T-cell (primary cell): Measurements from ENCODE around the gene INPP4B. TPM values are rescaled to one million over a fixed set of nuclear protein-coding genes. Genes with fewer than 3 reads are reported as not detected.

Experiments used
- ATAC-seq, 4 experiments: fragments of 200-7000 bp in 3 of 4; fragments of 150-1000 bp in 1 of 4; cut with Tn5 transposase; replicated peaks in 1 of 4; 1 replicate in 3 of 4; 2 replicates in 1 of 4; pipeline ENCODE4 v1.10.0; 2021; ENCODE audit warnings: moderate library complexity in 3 of 4, mild to moderate bottlenecking in 2 of 4, moderate number of reproducible peaks in 1 of 4
- CTCF ChIA-PET, 2 donors: fragments of 300-600 bp; sonication (Branson Sonifier 250); formaldehyde crosslinking; loops; one replicate each; lab custom pipeline; 2022; ENCODE audit warnings: antibody characterized with exemption in 2 of 2; lab: Charles Lee
- POLR2A ChIA-PET, 2 donors: fragments of 300-600 bp; sonication (Branson Sonifier 250); formaldehyde crosslinking; loops; one replicate each; lab custom pipeline; 2022; ENCODE audit warnings: antibody characterized with exemption in 2 of 2; lab: Charles Lee
- DNase-seq, 35 experiments: peaks; one replicate each; pipeline versions ENCODE4 v3.0.0 to v3.0.0-alpha.2; 2013 to 2023
- H3K27ac ChIP-seq: one replicate; pipeline ENCODE4 v1.5.1; 2013; ENCODE audit warnings: low read length
- H3K27me3 ChIP-seq, 2 experiments: replicated peaks in 1 of 2; 1 replicate in 1 of 2; 2 replicates in 1 of 2; pipeline versions ENCODE4 v1.6.1 to v1.7.0; 2013; ENCODE audit warnings: low read length in 1 of 2, mixed read lengths in 1 of 2; ENCODE audit not compliant: control insufficient read depth in 2 of 2, insufficient read depth in 2 of 2; ENCODE audit errors: extremely low read depth in 1 of 2
- H3K36me3 ChIP-seq, 2 donors: 1 replicate in 1 of 2; 2 replicates in 1 of 2; pipeline versions ENCODE4 v1.6.1 to v1.7.0; 2013; ENCODE audit warnings: low read length in 1 of 2; ENCODE audit not compliant: control insufficient read depth in 2 of 2, insufficient read depth in 1 of 2; ENCODE audit errors: extremely low read depth in 1 of 2
- H3K4me1 ChIP-seq, 2 experiments: 1 replicate in 1 of 2; 2 replicates in 1 of 2; pipeline versions ENCODE4 v1.6.1 to v1.7.0; 2013; ENCODE audit warnings: low read length in 2 of 2, mixed read lengths in 1 of 2; ENCODE audit not compliant: insufficient read depth in 2 of 2, control insufficient read depth in 1 of 2; ENCODE audit errors: extremely low read depth in 1 of 2
- H3K4me3 ChIP-seq, 2 donors: 1 replicate in 1 of 2; 2 replicates in 1 of 2; pipeline versions ENCODE4 v1.5.1 to v1.7.0; 2013; ENCODE audit warnings: mild to moderate bottlenecking in 2 of 2, low read length in 1 of 2, moderate library complexity in 1 of 2; ENCODE audit not compliant: control insufficient read depth in 1 of 2; ENCODE audit errors: extremely low read depth in 1 of 2
- H3K9me3 ChIP-seq: 2 replicates; pipeline ENCODE4 v1.7.0; 2013
- H3K27ac Mint-ChIP-seq, 2 donors: one replicate each; pipeline ENCODE4 v1.8.0; 2020 to 2021; ENCODE audit warnings: mild to moderate bottlenecking in 2 of 2, mixed read lengths in 2 of 2
- H3K27me3 Mint-ChIP-seq, 2 donors: one replicate each; pipeline ENCODE4 v1.8.0; 2021 to 2022; ENCODE audit warnings: mixed read lengths in 2 of 2
- H3K36me3 Mint-ChIP-seq: one replicate; pipeline ENCODE4 v1.8.0; 2021; ENCODE audit warnings: mixed read lengths
- H3K4me1 Mint-ChIP-seq, 3 donors: one replicate each; pipeline ENCODE4 v1.8.0; 2020 to 2022; ENCODE audit warnings: mixed read lengths in 3 of 3, mild to moderate bottlenecking in 1 of 3
- H3K4me3 Mint-ChIP-seq, 3 donors: one replicate each; pipeline ENCODE4 v1.8.0; 2020 to 2022; ENCODE audit warnings: mild to moderate bottlenecking in 3 of 3, mixed read lengths in 3 of 3, moderate library complexity in 3 of 3
- H3K9me3 Mint-ChIP-seq, 3 donors: one replicate each; pipeline ENCODE4 v1.8.0; 2020 to 2022; ENCODE audit warnings: mixed read lengths in 3 of 3
- WGBS: methylation state at CpG from one replicate; pipeline ENCODE4 v1.1.5; 2013; ENCODE audit warnings: missing lambda C conversion rate; ENCODE audit not compliant: insufficient coverage; 5-methylcytosine and 5-hydroxymethylcytosine counted together
- total RNA-seq, 35 experiments: library from RNA in 6 of 35; stranded (reverse) in 6 of 35; fragments of 120-200 nt in 1 of 35; gene quantifications; one replicate each; pipeline versions ENCODE4 v1.2.1 to v1.2.4 and lab custom pipeline; 2013 to 2026

INPP4B gene
- total RNA-seq, 5 donors from 2014 or later (not counting 1 experiment from before 2014, with no cell fraction given), result 47.4 to 99.7 (median 71.3) TPM

DNA sequence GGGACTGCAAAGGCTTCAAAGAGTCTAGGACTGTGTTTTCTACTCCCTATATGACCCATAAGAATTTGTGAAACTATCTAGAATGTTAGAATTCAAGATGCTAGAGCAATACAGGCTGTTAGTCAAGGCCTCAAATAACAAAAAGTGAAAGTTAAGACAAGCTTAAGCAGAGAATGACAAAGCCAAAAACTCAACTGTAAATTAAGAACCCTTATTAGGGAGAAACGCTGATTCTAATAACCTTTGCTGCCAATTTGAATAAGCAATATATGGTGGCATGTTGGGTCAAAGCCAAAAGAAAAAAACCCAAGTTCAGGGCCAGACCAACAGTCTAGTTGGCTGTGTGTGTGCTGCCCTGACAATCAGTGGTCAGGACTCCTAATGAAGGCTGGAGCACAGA lies 160.0 kb downstream of the INPP4B start:
- no peak overlapping the region for H3K27ac ChIP-seq
- no peaks in the 10 kb centered on the region for H3K27me3 ChIP-seq
- ATAC-seq (no peak), DNase-seq (no peak)
- ChIA-PET POLR2A (interaction anchor here in 1 of 2 donors (0.6 kb wide), 1 partner anchor 10 kb away, joined by 3 read pairs; no protein-coding TSS in a partner anchor), CTCF (no interaction called here)
- no peaks in the 10 kb centered on the region for H3K36me3 ChIP-seq
- no peaks in the 10 kb centered on the region for H3K27me3 Mint-ChIP-seq
- H3K36me3 Mint-ChIP-seq, result peaks cover 27% of the 10 kb centered on the region
- no peak overlapping the region for H3K27ac Mint-ChIP-seq
- H3K9me3 ChIP-seq, result no peaks in the 10 kb centered on the region
- no CpG with 5 or more reads among the region's 1 CpG for WGBS
- H3K4me1 Mint-ChIP-seq, result peaks cover 9 to 22% (median 17%) of the 10 kb centered on the region in 3 donors
- peaks cover 0 to 12% (median 3%) of the 10 kb centered on the region in 3 donors for H3K9me3 Mint-ChIP-seq
- H3K4me1 ChIP-seq, result no peaks in the 10 kb centered on the region
- H3K4me3 Mint-ChIP-seq, result no peak overlapping the region
- H3K4me3 ChIP-seq, result no peak overlapping the region

DNA sequence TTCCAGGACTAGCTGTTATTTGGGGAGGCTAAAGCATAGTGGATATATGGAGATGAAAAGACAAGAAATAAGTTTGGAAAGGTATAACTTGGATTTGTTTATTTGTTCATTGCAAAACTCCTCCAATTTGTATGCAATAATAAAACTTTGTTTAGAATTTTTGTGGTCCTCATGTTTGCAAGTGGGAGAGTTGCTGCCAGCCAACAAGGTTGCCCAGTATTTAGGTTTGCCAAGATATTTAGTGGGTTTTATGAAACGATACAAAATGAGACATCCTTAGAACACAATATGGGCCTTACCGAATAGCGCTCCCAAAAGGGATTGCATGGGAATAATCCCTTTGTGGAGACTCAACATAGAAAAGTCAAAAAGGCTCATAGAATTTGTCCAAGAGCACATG lies 162.1 kb downstream of the INPP4B start:
- Histone ChIP-seq H3K36me3 (no peaks in the 10 kb centered on the region), H3K4me3 (no peak overlapping the region), H3K9me3 (no peaks in the 10 kb centered on the region), H3K27ac (no peak overlapping the region), H3K27me3 (no peaks in the 10 kb centered on the region), H3K4me1 (no peaks in the 10 kb centered on the region)
- peaks cover 9 to 19% (median 13%) of the 10 kb centered on the region in 3 donors for H3K4me1 Mint-ChIP-seq
- WGBS, result 80% methylated on average over 1 of the region's 3 CpGs
- H3K9me3 Mint-ChIP-seq, result peaks cover 0 to 12% (median 3%) of the 10 kb centered on the region in 3 donors
- ChIA-PET CTCF (no interaction called here), POLR2A (no interaction called here)
- H3K27me3 Mint-ChIP-seq, result no peaks in the 10 kb centered on the region
- peaks cover 16% of the 10 kb centered on the region for H3K36me3 Mint-ChIP-seq
- DNase-seq (no peak), ATAC-seq (no peak)
- no peak overlapping the region for H3K27ac Mint-ChIP-seq
- H3K4me3 Mint-ChIP-seq, result no peak overlapping the region

DNA sequence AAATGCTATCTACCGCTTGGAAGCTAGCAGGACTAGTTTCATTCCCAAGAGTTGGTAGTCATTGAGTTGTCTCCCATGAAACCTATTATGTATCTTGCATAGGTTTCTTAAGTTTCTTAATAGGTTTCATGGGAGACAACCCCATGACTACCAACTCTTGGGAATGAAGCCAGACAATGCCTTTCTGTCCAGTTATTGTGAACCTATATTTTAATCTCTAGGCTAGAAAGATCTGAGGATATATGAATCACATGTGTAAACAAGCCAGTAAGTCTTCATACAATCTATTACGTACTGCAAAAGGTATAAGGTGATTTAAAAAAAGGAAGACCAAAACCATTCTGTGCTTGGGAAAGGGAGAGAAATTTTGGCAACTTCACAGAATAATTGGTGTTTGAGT lies 162.6 kb downstream of the INPP4B start:
- Mint-ChIP-seq H3K36me3 (peaks cover 16% of the 10 kb centered on the region), H3K9me3 (peaks cover 0 to 12% (median 3%) of the 10 kb centered on the region in 3 donors), H3K27ac (no peak overlapping the region), H3K4me1 (peaks cover 12 to 19% (median 14%) of the 10 kb centered on the region in 3 donors), H3K27me3 (no peaks in the 10 kb centered on the region), H3K4me3 (no peak overlapping the region)
- H3K9me3 ChIP-seq, result no peaks in the 10 kb centered on the region
- no peak for ATAC-seq
- no CpG with 5 or more reads among the region's 2 CpGs for WGBS
- no peaks in the 10 kb centered on the region for H3K27me3 ChIP-seq
- CTCF ChIA-PET, result no interaction called here
- POLR2A ChIA-PET, result no interaction called here
- H3K4me3 ChIP-seq, result no peak overlapping the region
- no peak for DNase-seq
- no peaks in the 10 kb centered on the region for H3K4me1 ChIP-seq
- H3K36me3 ChIP-seq, result no peaks in the 10 kb centered on the region
- H3K27ac ChIP-seq, result no peak overlapping the region

GRCh38 chr4:142671516-142671915 lies 174.6 kb downstream of the INPP4B start:
- no CpG with 5 or more reads among the region's 2 CpGs for WGBS
- POLR2A ChIA-PET, result no interaction called here
- no peaks in the 10 kb centered on the region for H3K4me1 ChIP-seq
- Mint-ChIP-seq H3K9me3 (peaks cover 30 to 62% (median 35%) of the 10 kb centered on the region in 3 donors), H3K36me3 (peaks cover 65% of the 10 kb centered on the region), H3K27me3 (no peaks in the 10 kb centered on the region), H3K4me3 (no peak overlapping the region), H3K27ac (no peak overlapping the region), H3K4me1 (peaks cover 0 to 15% (median 4%) of the 10 kb centered on the region in 3 donors)
- H3K36me3 ChIP-seq, result no peaks in the 10 kb centered on the region
- no peak overlapping the region for H3K4me3 ChIP-seq
- ATAC-seq, result no peak
- peaks cover 7% of the 10 kb centered on the region for H3K9me3 ChIP-seq
- no peak overlapping the region for H3K27ac ChIP-seq
- DNase-seq, result no peak
- CTCF ChIA-PET, result no interaction called here
- H3K27me3 ChIP-seq, result no peaks in the 10 kb centered on the region

GRCh38 chr4:142663828-142664227 lies 182.3 kb downstream of the INPP4B start:
- ChIA-PET POLR2A (no interaction called here), CTCF (no interaction called here)
- Mint-ChIP-seq H3K27ac (no peak overlapping the region), H3K27me3 (no peaks in the 10 kb centered on the region), H3K9me3 (peaks cover 9 to 46% (median 19%) of the 10 kb centered on the region in 3 donors), H3K36me3 (peaks cover 51% of the 10 kb centered on the region), H3K4me3 (no peak overlapping the region), H3K4me1 (no peaks in the 10 kb centered on the region)
- WGBS, result no CpG with 5 or more reads among the region's 1 CpG
- no peak overlapping the region for H3K4me3 ChIP-seq
- no peaks in the 10 kb centered on the region for H3K4me1 ChIP-seq
- H3K9me3 ChIP-seq, result peaks cover 5% of the 10 kb centered on the region
- DNase-seq (no peak), ATAC-seq (no peak)
- peaks cover 0 to 4% of the 10 kb centered on the region in 2 donors for H3K36me3 ChIP-seq
- H3K27me3 ChIP-seq, result no peaks in the 10 kb centered on the region
- H3K27ac ChIP-seq, result no peak overlapping the region

DNA sequence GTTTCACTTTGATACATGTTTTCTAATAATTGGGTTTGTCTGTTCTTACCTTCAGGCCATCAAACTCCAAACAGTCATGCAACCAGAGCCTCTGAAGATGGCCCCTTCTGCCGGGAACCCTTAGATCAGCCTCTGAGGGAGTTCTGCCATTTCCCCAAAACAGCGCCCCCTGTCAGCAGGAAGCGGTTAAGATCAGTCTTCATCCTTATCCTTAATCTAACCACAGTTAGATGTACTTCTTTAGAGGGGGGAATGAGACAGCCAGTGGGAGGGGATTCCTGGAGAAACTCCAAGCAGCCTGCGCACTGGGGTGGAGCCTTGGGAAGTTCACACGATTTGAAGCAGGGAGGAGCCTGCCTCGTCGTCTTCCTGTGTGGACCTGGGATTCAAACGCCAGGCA lies 185.4 kb downstream of the INPP4B start:
- Mint-ChIP-seq H3K36me3 (peaks cover 39% of the 10 kb centered on the region), H3K4me1 (no peaks in the 10 kb centered on the region), H3K27me3 (no peaks in the 10 kb centered on the region), H3K4me3 (no peak overlapping the region), H3K27ac (no peak overlapping the region), H3K9me3 (peaks cover 0 to 43% (median 21%) of the 10 kb centered on the region in 3 donors)
- ChIA-PET CTCF (no interaction called here), POLR2A (no interaction called here)
- ATAC-seq, result no peak
- Histone ChIP-seq H3K4me1 (no peaks in the 10 kb centered on the region), H3K9me3 (peaks cover 7% of the 10 kb centered on the region), H3K36me3 (peaks cover 0 to 4% of the 10 kb centered on the region in 2 donors), H3K4me3 (no peak overlapping the region), H3K27me3 (no peaks in the 10 kb centered on the region), H3K27ac (no peak overlapping the region)
- DNase-seq, result no peak
- 93% methylated on average over 3 of the region's 8 CpGs for WGBS
